Stimulated activated naive CD4-positive, alpha-beta T cell treated with Interleukin-2 at 50 U/mL for 16 hours (primary cell): ENCODE data around the gene DOK1.

Experiments
- DNase-seq: peaks from one replicate; lab custom pipeline; 2025; lab: John Stamatoyannopoulos, UW

Gene DOK1

GRCh38 chr2:74525717-74526648 lies 28.5 kb upstream of the DOK1 start, which contains the start of gene DQX1:
Gene DQX1 (minus strand): TSS chr2:74526231. CDS start chr2:74525729, 502 bp downstream.
- DNase-seq = no peak

GRCh38 chr2:74526649-74527230 lies 27.8 kb upstream of the DOK1 start:
- no peak for DNase-seq

GRCh38 chr2:74527741-74528140 lies 26.8 kb upstream of the DOK1 start:
- DNase-seq = no peak

GRCh38 chr2:74528600-74529356 lies 25.7 kb upstream of the DOK1 start:
- no peak for DNase-seq

DNA sequence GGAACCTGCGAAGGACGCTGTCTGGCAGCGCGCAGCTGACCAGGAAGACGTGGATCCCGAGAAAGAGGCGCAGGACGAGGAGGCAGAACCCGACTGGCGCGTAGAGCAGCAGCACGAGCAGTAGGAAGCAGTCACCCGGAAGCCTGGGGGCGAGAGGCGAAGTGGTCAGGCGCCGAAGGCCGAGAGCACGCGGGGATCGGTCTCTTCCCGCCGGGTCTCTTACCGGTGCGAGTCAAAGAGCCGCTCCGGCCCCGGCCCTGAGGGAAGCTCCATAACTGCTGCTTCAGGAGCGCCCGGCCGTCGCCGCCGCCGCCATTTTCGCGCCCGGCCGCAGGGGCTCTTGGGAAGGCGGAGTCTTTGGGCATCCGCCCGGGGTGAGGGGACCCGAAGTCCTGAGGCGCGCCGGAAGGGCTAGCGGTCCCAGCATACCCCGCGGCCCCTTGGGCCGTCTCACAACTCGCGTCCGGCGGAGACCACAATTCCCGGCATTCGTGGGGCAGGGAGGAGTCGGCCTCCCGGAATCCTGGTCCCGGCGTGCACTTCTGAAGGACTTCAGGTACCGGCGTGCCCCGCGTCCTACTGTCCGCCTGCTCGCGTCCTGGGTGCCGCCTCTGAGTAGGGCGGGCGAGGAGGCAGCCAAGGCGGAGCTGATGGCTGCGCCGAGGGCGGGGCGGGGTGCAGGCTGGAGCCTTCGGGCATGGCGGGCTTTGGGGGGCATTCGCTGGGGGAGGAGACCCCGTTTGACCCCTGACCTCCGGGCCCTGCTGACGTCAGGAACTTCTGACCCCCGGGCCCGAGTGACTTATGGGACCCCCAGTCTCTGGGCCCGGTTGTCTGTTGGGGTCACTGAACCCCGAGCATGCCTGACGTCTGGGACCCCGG lies 24.9 kb upstream of the DOK1 start, which contains the start of the genes AUP1 and HTRA2:
Gene AUP1 (minus strand): TSS at position 350 of the 882 bp plus-strand sequence. CDS start 77 bp downstream, at position 273.
Gene HTRA2 (plus strand): TSS at position 577 of the 882 bp plus-strand sequence. CDS start 74 bp downstream, at position 651.
- peak; percentile 94 for DNase-seq

DNA sequence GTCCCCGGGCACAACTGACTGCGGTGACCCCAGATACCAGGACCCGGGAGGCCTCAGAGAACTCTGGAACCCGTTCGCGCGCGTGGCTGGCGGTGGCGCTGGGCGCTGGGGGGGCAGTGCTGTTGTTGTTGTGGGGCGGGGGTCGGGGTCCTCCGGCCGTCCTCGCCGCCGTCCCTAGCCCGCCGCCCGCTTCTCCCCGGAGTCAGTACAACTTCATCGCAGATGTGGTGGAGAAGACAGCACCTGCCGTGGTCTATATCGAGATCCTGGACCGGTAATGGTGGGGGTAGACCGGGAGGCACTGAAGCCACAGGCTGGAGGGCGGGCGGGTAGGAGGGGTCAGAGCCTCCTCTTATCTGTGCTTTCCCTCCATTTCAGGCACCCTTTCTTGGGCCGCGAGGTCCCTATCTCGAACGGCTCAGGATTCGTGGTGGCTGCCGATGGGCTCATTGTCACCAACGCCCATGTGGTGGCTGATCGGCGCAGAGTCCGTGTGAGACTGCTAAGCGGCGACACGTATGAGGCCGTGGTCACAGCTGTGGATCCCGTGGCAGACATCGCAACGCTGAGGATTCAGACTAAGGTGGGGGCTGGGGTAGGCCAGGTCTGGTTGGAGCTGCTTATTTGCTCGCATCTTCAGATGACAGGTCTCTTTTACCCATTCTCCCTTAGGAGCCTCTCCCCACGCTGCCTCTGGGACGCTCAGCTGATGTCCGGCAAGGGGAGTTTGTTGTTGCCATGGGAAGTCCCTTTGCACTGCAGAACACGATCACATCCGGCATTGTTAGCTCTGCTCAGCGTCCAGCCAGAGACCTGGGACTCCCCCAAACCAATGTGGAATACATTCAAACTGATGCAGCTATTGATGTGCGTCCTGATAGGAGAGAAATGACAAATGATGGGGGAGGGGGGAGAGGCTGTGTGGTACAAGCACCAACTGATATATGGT lies 24.0 kb upstream of the DOK1 start:
- DNase-seq = peak; percentile 45

DNA sequence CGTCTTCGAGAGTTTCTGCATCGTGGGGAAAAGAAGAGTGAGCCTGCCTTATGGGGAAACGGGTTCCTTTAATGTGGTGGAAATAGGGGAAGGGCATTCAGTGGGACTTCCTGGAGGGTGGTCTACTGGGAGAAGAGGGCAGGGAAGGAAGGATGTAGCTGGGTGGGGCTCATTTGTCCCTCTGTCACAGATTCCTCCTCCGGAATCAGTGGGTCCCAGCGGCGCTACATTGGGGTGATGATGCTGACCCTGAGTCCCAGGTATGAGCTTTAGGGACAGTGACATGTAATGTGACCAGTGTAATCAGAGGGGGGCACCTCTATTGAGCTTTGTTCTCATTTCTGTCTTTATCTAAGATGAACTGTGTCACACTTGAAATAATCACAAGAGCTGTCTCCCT lies 22.9 kb upstream of the DOK1 start:
- DNase-seq = no peak

DNA sequence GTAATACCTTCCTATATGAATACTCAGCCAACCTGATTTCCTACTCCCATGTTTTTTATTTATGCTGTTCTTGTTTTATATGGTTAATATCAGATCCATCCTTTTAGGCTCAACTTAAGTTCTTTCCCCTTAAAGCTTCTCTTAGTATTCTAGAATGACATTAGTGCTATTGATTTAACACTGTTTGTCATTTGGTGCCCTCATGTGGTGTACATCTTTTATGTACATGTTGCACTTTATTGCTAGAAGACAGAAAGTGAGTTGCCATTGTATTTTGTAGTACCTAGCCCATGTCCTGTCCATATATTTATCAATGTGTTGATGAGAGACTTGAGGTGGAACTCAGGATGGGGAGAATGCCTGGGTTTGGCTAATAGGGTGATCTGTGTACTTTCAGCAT lies 22.3 kb upstream of the DOK1 start:
- no peak for DNase-seq

DNA sequence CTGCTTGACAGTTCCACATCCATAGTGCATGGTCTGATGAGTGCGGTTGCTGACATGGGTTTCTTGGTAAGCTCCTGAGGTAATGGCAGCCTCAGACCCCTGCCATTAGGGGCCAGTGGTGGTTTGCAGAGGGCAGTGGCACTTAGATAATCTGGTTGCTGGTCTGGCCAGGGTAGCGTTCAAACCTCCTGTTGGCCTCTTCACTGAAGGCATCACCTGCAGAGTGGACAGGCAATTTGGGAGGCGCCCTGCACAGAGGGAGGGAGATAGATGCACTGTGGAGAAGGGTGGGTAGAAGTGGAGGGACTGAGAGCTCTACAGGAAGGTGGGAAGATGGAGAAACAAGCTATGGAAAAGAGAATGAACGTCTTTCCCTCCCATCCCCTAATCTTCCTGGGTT lies 21.1 kb upstream of the DOK1 start:
- DNase-seq = no peak

DNA sequence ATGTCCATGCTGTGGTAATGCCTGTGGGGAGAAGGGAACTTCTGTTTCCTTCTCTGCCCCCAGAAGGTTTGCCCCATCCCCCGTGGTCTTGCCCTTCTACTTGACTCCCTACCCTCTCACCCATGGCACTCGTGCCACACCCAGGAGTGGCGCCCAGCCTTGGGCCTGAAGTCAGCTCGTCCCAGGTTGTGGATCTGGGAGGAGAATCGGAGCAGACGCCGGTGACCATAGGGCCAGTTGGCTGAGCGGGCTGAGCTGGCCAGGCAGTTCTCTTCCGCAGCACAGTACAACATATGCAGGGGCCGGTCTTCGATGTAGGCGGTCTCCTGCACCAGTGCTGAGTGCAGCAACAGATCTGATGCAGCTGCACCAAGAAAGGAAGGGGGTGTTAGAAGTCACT lies 20.1 kb upstream of the DOK1 start:
- no peak for DNase-seq

GRCh38 chr2:74535440-74535965 lies 19.0 kb upstream of the DOK1 start:
- no peak for DNase-seq

GRCh38 chr2:74536166-74536950 lies 18.2 kb upstream of the DOK1 start:
- no peak for DNase-seq

DNA sequence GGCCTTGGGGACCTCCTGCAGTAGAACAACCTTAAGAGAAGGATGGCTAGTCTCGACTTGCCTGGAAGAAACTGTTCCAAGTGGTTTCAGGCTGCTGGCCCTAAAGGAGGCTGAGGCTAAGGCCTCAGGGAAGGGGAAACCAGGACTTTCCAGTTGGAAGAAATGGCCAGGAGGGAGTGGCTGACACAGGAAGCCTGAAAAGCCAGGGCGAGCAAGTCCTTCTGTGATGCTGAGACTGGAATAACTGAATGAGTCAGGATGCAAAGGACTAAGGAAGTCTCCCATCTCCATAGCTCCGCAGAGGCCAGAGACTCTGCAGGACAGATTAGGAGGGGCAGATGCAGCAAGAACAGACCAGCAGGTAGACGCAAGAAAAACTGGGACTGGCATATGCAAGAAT lies 17.4 kb upstream of the DOK1 start:
- no peak for DNase-seq

- no peak for DNase-seq
Observed at GRCh38 chr2:74538881-74539339, 15.6 kb upstream of the DOK1 start.

DNA sequence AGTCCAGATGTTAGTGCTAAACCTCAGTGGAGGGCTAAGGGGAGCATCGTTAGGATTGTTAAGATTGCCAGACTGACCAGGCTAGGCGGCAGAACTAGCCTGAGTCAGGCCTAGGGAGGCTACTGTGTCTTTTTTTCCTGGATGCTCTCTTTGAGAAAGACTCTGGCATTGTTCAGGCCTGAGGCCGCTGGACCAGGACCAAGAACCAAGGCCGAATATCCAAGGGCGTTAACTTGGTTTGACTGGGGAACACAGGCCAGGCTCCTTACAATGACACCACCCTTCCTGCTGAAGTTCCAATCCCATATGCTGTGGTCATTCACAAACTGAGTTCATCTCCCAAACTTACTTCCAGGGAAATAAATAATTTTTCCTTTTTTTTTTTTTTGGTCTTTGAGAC lies 14.2 kb upstream of the DOK1 start:
- DNase-seq = no peak

DNA sequence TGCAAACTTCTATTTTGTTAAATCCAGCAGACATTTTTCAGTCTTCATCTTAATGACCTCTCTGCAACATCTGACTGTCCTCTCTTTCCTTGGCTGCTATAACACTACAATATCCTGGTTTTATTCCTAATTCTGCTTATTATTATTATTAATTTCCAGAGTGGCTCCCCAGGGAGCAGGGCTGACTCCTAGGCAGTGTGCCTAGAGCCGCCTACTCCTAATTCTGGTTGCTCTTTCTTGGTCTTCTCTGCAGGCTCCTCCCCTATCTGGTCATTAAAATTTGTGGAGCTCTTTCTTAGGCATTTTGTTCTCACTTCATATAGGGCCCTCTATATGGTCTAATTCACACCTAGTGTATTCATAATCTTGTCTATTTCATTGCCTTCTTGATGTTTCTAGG lies 11.5 kb upstream of the DOK1 start:
- no peak for DNase-seq

DNA sequence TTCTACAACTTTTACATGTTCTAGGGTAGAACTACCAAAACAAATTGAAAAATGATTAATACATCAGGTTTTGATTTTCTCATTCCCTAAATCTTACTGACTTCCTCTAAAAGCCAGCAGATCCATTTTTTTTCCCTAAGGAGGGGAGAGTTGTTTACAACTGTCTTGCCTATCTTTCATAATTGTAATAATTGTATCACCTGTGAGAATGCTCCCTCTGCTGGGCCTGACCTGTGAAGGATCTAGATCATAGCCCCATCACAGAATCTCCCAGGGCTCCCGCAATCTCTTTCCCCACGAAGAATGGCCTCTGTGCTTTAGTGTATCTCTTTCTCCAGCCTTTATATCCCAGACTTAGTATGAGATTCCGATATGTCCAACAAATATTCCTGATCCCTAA lies 9.9 kb upstream of the DOK1 start:
- DNase-seq = no peak

DNA sequence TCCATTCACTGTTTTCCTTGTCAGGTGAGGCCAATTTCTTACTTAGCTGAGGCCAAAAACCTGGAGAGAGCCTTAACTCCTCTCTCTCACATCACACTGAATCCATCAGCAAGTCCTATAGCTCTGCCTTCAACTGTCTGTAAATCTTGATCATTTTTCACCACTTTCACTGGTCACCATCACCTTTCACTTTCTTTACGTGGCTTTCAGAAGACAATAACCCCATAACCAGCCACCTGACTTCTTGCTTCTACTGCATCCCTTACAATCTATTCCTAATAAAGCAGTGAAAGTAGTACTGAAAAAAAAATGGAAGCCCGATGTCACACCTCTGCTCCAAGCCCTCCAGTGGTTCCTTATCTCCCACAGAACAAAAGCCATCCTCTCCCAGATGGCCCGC lies 8.5 kb upstream of the DOK1 start:
- DNase-seq = no peak

DNA sequence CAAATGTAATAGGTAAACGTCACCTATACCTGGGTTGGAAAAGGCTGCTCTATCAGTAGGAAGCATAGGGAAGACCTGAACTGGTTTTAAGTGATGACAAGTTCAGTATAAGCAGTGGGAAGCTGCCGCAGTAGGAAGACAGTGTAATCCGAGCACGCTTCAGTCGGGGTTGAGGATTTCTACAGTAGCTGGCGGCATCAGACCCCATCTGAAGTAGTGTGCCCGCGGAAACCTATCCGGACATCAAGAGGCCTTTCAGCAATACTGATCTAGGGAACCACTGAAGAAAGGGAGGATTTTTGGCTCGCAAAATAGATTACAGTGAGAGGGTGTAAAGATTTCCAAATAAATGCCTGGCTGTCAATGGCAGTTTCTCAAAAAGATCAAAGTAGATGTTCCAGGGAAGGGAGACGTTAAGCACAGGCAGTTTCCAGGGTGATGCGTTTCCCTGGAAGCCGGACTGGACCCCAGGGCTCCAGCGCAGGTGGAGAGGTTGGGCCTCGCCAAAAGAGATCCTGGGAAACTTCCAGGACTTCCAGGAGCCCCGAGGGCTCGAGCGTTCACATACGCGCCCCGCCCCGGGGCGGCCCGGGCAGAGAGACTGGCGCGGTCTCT lies 6.1 kb upstream of the DOK1 start:
- no peak for DNase-seq
